Measurements from ENCODE around the gene MMEL1. TPM values are rescaled to one million over a fixed set of nuclear protein-coding genes. Genes with fewer than 3 reads are reported as not detected.

Gene MMEL1
- total and polyA plus RNA-seq, 2 donors (not counting 3 experiments of a cell fraction or from before 2014, with no cell fraction given), result 1.1 to 1.2 TPM

GRCh38 chr1:2639607-2640521 is 7.0 kb upstream of the MMEL1 start:
- CTCF ChIA-PET, result no interaction called here
- FAIRE-seq, result no peak
- no TSS peak for BruUV-seq (replicated peaks)

More at GRCh38 chr1:2639607-2640521, 7.0 kb upstream of the MMEL1 start:
- peaks cover 8% of the 10 kb centered on the region for H3K4me1 ChIP-seq (ENCODE audit: control insufficient read depth, extremely low read depth, insufficient read depth, low read length)
- no peak overlapping the region for H3K4me3 ChIP-seq (replicated peaks in 1 of 3; ENCODE audit: insufficient read depth in 1 of 3, low read depth in 1 of 3, low read length in 3 of 3)
- no peak overlapping the region for H2AFZ ChIP-seq (ENCODE audit: low read depth, low read length)
- H3K4me2 ChIP-seq (ENCODE audit: insufficient read depth, low read length), result no peak overlapping the region
- no peaks in the 10 kb centered on the region for H4K20me1 ChIP-seq (replicated peaks; ENCODE audit: control insufficient read depth, extremely low read depth, insufficient read depth, low read length)
- no peak overlapping the region for H3K27ac ChIP-seq (ENCODE audit: insufficient read depth, low read depth, low read length)
- no peaks in the 10 kb centered on the region for H3K9me1 ChIP-seq (replicated peaks; ENCODE audit: control insufficient read depth, extremely low read depth, insufficient read depth, low read length)
- H3K79me2 ChIP-seq (ENCODE audit: control insufficient read depth, insufficient read depth, low read length), result no peaks in the 10 kb centered on the region
- H3K36me3 ChIP-seq (ENCODE audit: control insufficient read depth in 2 of 2, extremely low read depth in 1 of 2, insufficient read depth in 2 of 2, low read length in 2 of 2), result no peaks in the 10 kb centered on the region
- TF ChIP-seq POLR2AphosphoS5 (IDR thresholded peaks at IDR 0.05; ENCODE audit: insufficient read depth, low read depth, low read length), result no peak
- no peak for TF ChIP-seq EZH2 (IDR thresholded peaks at IDR 0.05; ENCODE audit: borderline replicate concordance, low read depth, low read length, severe bottlenecking)
- TF ChIP-seq FOS (IDR thresholded peaks at IDR 0.05; ENCODE audit: borderline replicate concordance, insufficient read depth, low read length), result no peak
- TF ChIP-seq CTCF (IDR thresholded peaks at IDR 0.05; ENCODE audit: extremely low read depth in 1 of 2, insufficient read depth in 1 of 2, low read depth in 1 of 2, low read length in 2 of 2), result no peak
- no peak for TF ChIP-seq MAX (IDR thresholded peaks at IDR 0.05; ENCODE audit: insufficient read depth, insufficient read length)
- TF ChIP-seq MYC (IDR thresholded peaks at IDR 0.05; ENCODE audit: low read depth, low read length), result no peak
- TF ChIP-seq GATA2 (IDR thresholded peaks at IDR 0.05; ENCODE audit: insufficient read depth, insufficient read length, low read depth, low read length), result no peak
- no peak for TF ChIP-seq POLR2A (IDR thresholded peaks at IDR 0.05; ENCODE audit: low read depth, low read length)
- TF ChIP-seq JUN (IDR thresholded peaks at IDR 0.05; ENCODE audit: borderline replicate concordance, insufficient read depth, insufficient read length, low read depth), result no peak
- peaks cover 1% of the 10 kb centered on the region for H3K9me3 ChIP-seq (replicated peaks; ENCODE audit: control insufficient read depth, insufficient read depth, low read length)
- no peak overlapping the region for H3K9ac ChIP-seq (replicated peaks; ENCODE audit: extremely low read depth, insufficient read depth, low read length)
- POLR2A ChIA-PET, result no interaction called here
- no peak for DNase-seq (ENCODE audit: low read depth, low spot score)
- dilution Hi-C loops (cut with MboI; ENCODE audit: extremely low pct_ligation_motif_present, low sequenced_read_pairs), result no loop called here
- H3K27me3 ChIP-seq (ENCODE audit: control insufficient read depth in 2 of 2, insufficient read depth in 2 of 2, low read length in 2 of 2), result no peaks in the 10 kb centered on the region
- intact Hi-C loops (cut with micrococcal nuclease), result loop anchor here (10.0 kb wide), 1 partner anchor 775 kb away; no protein-coding TSS in a partner anchor

All from endothelial cell of umbilical vein (primary cell).